HepG2 (cell line): ENCODE results near the gene TTLL11. TPM values are rescaled to one million over a fixed set of nuclear protein-coding genes. Genes with fewer than 3 reads are reported as not detected.

ENCODE experiments used
- ATAC-seq: fragments of 200-7000 bp; cut with Tn5 transposase; 3 replicates; pipeline ENCODE4 v1.9.1; 2020; ENCODE audit warnings: mild to moderate bottlenecking, moderate library complexity
- BruUV-seq: library from RNA; stranded (reverse); fragments of 400-500 nt; replicated peaks from 2 replicates; lab custom pipeline; 2021; lab: Mats Ljungman, UMichigan
- CTCF ChIA-PET: fragments of 300-600 bp; formaldehyde crosslinking; extraction: SDS; loops from one replicate; lab custom pipeline; 2021; ENCODE audit warnings: low total read pairs, inconsistent platforms, low intra/inter-chr PET ratio; lab: Yijun Ruan, JAX
- POLR2A ChIA-PET: fragments of 350-600 bp; sonication (Branson Sonifier 250); formaldehyde crosslinking; loops from one replicate; lab custom pipeline; 2020; ENCODE audit warnings: antibody characterized with exemption, inconsistent platforms; lab: Yijun Ruan, JAX
- DNase-seq: peaks from one replicate; pipeline ENCODE4 v3.0.0-alpha.2; 2015; ENCODE audit warnings: low spot score
- FAIRE-seq: peaks from 3 replicates; lab custom pipeline; 2011; peaks lifted over from hg19 to GRCh38; lab: Jason Lieb, UNC
- H2AFZ ChIP-seq: one replicate; pipeline ENCODE4 v1.6.1; 2011; ENCODE audit warnings: low read length, inconsistent platforms
- H3K27ac ChIP-seq: fragments of 300-600 bp; 3 replicates; pipeline ENCODE4 v1.8.0; 2011; ENCODE audit warnings: mixed run types, mild to moderate bottlenecking, mixed read lengths, low read length, inconsistent platforms; ENCODE audit not compliant: insufficient read depth; ENCODE audit errors: extremely low read length
- H3K27me3 ChIP-seq, 2 experiments: fragments of 200-600 bp in 1 of 2; 2 replicates in 1 of 2; 3 replicates in 1 of 2; pipeline versions ENCODE4 v1.6.0 to v1.8.0; 2011; ENCODE audit warnings: low read length in 2 of 2, mild to moderate bottlenecking in 2 of 2, moderate library complexity in 2 of 2, inconsistent platforms in 1 of 2; ENCODE audit not compliant: insufficient read depth in 2 of 2, control insufficient read depth in 1 of 2
- H3K36me3 ChIP-seq, 2 experiments: fragments of 200-600 bp in 1 of 2; replicated peaks in 1 of 2; 2 replicates in 1 of 2; 3 replicates in 1 of 2; pipeline versions ENCODE4 v1.5.1 to v1.8.0; 2011; ENCODE audit warnings: low read length in 2 of 2, inconsistent platforms in 1 of 2; ENCODE audit not compliant: insufficient read depth in 2 of 2, control insufficient read depth in 1 of 2
- H3K4me1 ChIP-seq: 2 replicates; pipeline ENCODE4 v1.5.1; 2012; ENCODE audit warnings: low read length, inconsistent platforms; ENCODE audit not compliant: insufficient read depth
- H3K4me2 ChIP-seq: 2 replicates; pipeline ENCODE4 v1.6.0; 2011; ENCODE audit warnings: low read depth, low read length, inconsistent platforms
- H3K4me3 ChIP-seq, 3 experiments: fragments of 200-600 bp in 1 of 3; sonication (generic), shearing (Covaris generic) in 1 of 3; replicated peaks in 1 of 3; 2 replicates each; pipeline ENCODE4 v1.5.1; 2011 to 2016; ENCODE audit warnings: low read length in 3 of 3, inconsistent platforms in 2 of 3, low read depth in 2 of 3, mild to moderate bottlenecking in 2 of 3, control low read depth in 1 of 3, mixed read lengths in 1 of 3; ENCODE audit not compliant: insufficient read depth in 1 of 3
- H3K79me2 ChIP-seq: one replicate; pipeline ENCODE4 v1.6.1; 2011; ENCODE audit warnings: low read length, inconsistent platforms; ENCODE audit not compliant: insufficient read depth
- H3K9ac ChIP-seq: 2 replicates; pipeline ENCODE4 v1.6.0; 2011; ENCODE audit warnings: mild to moderate bottlenecking, low read depth, low read length, inconsistent platforms; ENCODE audit not compliant: insufficient read depth
- H3K9me3 ChIP-seq: 2 replicates; pipeline ENCODE4 v1.5.1; 2012; ENCODE audit warnings: mild to moderate bottlenecking, low read length
- H4K20me1 ChIP-seq: 2 replicates; pipeline ENCODE4 v1.6.0; 2011; ENCODE audit warnings: inconsistent platforms, mild to moderate bottlenecking, low read length, moderate library complexity; ENCODE audit not compliant: insufficient read depth
- CCAR2 ChIP-seq: fragments of 200-400 bp; formaldehyde crosslinking; optimal IDR thresholded peaks from 2 replicates; pipeline ENCODE3; 2018; ENCODE audit warnings: low read depth, mild to moderate bottlenecking, low read length, moderate library complexity
- EP300 ChIP-seq, 3 experiments: sonication (generic) in 1 of 3; formaldehyde crosslinking in 1 of 3; IDR thresholded peaks; 2 replicates each; pipeline versions ENCODE4 v1.5.1 to v1.6.1; 2011 to 2020; ENCODE audit warnings: low read depth in 2 of 3, low read length in 2 of 3, borderline replicate concordance in 1 of 3, improper control_type of control experiment in 1 of 3, mild to moderate bottlenecking in 1 of 3, missing genetic modification reagents in 1 of 3, moderate library complexity in 1 of 3
- FOXJ3 ChIP-seq: sonication (generic); formaldehyde crosslinking; IDR thresholded peaks from 2 replicates; pipeline ENCODE4 v1.4.0; 2020; ENCODE audit warnings: missing genetic modification reagents, mild to moderate bottlenecking, borderline replicate concordance
- FOXK2 ChIP-seq: fragments of 450-650 bp; IDR thresholded peaks from 2 replicates; pipeline ENCODE4 v1.6.1; 2016
- KDM5A ChIP-seq: fragments of 200-600 bp; sonication (generic); IDR thresholded peaks from 2 replicates; pipeline ENCODE4 v1.7.0; 2018; ENCODE audit warnings: antibody characterized with exemption, mild to moderate bottlenecking, low read length, borderline replicate concordance
- MEIS2 ChIP-seq: sonication (generic); formaldehyde crosslinking; IDR thresholded peaks from 2 replicates; pipeline ENCODE4 v1.9.0; 2021; ENCODE audit warnings: mild to moderate bottlenecking, missing genetic modification reagents
- MXI1 ChIP-seq: IDR thresholded peaks from 3 replicates; pipeline ENCODE4 v1.6.1; 2012; ENCODE audit warnings: low read depth, low read length, inconsistent platforms, borderline replicate concordance
- RXRB ChIP-seq: IDR thresholded peaks from 2 replicates; pipeline ENCODE4 v1.6.1; 2016; ENCODE audit warnings: borderline replicate concordance, missing genetic modification reagents, missing compliant biosample characterization
- YEATS4 ChIP-seq: sonication (generic); formaldehyde crosslinking; IDR thresholded peaks from 2 replicates; pipeline ENCODE4 v1.4.0; 2020; ENCODE audit warnings: missing genetic modification reagents, borderline replicate concordance
- ZC3H4 ChIP-seq: sonication (generic); formaldehyde crosslinking; IDR thresholded peaks from 2 replicates; pipeline ENCODE4 v1.4.0; 2020; ENCODE audit warnings: missing genetic modification reagents, borderline replicate concordance
- ZNF484 ChIP-seq: sonication (generic); formaldehyde crosslinking; IDR thresholded peaks from 2 replicates; pipeline ENCODE4 v1.5.1; 2020; ENCODE audit warnings: mild to moderate bottlenecking, low read depth, missing genetic modification reagents, borderline replicate concordance
- ZSCAN30 ChIP-seq: sonication (generic); formaldehyde crosslinking; IDR thresholded peaks from 2 replicates; pipeline ENCODE4 v1.5.0; 2020; ENCODE audit warnings: mild to moderate bottlenecking, missing genetic modification reagents
- WGBS: methylation state at CpG from one replicate; pipeline ENCODE4 v1.1.6; 2017; ENCODE audit warnings: low lambda C conversion rate; 5-methylcytosine and 5-hydroxymethylcytosine counted together
- in situ Hi-C: cut with HindIII; loops from 2 replicates; pipeline ENCODE4 v1.10.0; 2017; ENCODE audit warnings: low pct_unique_long_range_greater_than_20kb; ENCODE audit not compliant: extremely low pct_ligation_motif_present
- intact Hi-C: fragments of 100-400 bp; cut with micrococcal nuclease; formaldehyde crosslinking; loops from one replicate; pipeline ENCODE4 v1.10.0; 2022; ENCODE audit not compliant: unreplicated experiment
- polyA plus RNA-seq, 8 experiments: library from polyadenylated mRNA; depleted of rRNA in 3 of 8; stranded (reverse) in 7 of 8; unstranded in 1 of 8; fragments of >200 nt; fragmentation: Illumina TruSeq in 4 of 8; extraction: Trizol in 4 of 8; gene quantifications; 2 replicates each; pipeline versions ENCODE4 v1.2.1 to v1.2.3, GENCODE V29; 2011 to 2016; ENCODE audit warnings: low read depth in 4 of 8, missing spikeins in 1 of 8, mixed read lengths in 1 of 8; ENCODE audit not compliant: insufficient read depth in 1 of 8
- total RNA-seq, 5 experiments: library from RNA; depleted of rRNA; stranded (reverse); fragments of >200 nt; fragmentation: Illumina TruSeq; extraction: Trizol; gene quantifications; 2 replicates each; pipeline ENCODE4 v1.2.3, GENCODE V29; 2016; ENCODE audit warnings: low read depth in 1 of 5
- TF ChIP-seq, protein P1 (sequence below): sonication (generic); formaldehyde crosslinking; IDR thresholded peaks from 2 replicates; pipeline ENCODE4 v1.9.0; 2021; ENCODE audit warnings: missing genetic modification reagents, borderline replicate concordance
- TF ChIP-seq, protein P2 (sequence below): sonication (generic); formaldehyde crosslinking; IDR thresholded peaks from 2 replicates; pipeline ENCODE4 v1.8.1; 2023; ENCODE audit warnings: mild to moderate bottlenecking, inconsistent platforms, moderate library complexity, missing genetic modification reagents, borderline replicate concordance
- TF ChIP-seq, protein P3 (sequence below): sonication (generic); formaldehyde crosslinking; IDR thresholded peaks from 2 replicates; pipeline ENCODE4 v1.4.0; 2020; ENCODE audit warnings: missing genetic modification reagents, borderline replicate concordance

The TTLL11 gene
- total and polyA plus RNA-seq, 2 of the 13 experiments (the other 11 are each of a cell fraction or from before 2014, with no cell fraction given): 4.5 to 5.2 TPM

DNA sequence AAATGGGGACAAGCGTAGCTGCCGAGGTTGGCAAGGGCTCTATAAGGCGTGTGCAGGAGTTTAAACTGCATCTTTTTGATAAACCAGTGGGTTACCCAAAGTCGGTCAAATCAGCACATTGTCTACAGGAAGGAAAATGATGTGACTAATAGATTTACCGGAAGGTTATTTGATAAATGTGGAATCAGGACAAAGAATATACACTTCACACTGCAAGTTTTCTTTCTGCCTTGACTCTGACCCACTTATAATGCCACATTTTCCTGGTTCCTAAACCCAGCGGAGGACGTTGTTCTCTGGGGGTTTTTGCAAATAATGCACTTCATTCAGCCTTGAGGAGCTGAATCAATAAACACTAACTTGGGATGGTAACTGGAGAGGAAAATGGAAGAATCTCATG lies 76.8 kb downstream of the TTLL11 start (continued):
- TF ChIP-seq ZC3H4 (CRISPR knock-in tag): no peak
- TF ChIP-seq, protein P1, sequence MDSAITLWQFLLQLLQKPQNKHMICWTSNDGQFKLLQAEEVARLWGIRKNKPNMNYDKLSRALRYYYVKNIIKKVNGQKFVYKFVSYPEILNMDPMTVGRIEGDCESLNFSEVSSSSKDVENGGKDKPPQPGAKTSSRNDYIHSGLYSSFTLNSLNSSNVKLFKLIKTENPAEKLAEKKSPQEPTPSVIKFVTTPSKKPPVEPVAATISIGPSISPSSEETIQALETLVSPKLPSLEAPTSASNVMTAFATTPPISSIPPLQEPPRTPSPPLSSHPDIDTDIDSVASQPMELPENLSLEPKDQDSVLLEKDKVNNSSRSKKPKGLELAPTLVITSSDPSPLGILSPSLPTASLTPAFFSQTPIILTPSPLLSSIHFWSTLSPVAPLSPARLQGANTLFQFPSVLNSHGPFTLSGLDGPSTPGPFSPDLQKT (CRISPR knock-in tag): no peak
- TF ChIP-seq FOXK2: no peak
- no peak for TF ChIP-seq KDM5A

DNA sequence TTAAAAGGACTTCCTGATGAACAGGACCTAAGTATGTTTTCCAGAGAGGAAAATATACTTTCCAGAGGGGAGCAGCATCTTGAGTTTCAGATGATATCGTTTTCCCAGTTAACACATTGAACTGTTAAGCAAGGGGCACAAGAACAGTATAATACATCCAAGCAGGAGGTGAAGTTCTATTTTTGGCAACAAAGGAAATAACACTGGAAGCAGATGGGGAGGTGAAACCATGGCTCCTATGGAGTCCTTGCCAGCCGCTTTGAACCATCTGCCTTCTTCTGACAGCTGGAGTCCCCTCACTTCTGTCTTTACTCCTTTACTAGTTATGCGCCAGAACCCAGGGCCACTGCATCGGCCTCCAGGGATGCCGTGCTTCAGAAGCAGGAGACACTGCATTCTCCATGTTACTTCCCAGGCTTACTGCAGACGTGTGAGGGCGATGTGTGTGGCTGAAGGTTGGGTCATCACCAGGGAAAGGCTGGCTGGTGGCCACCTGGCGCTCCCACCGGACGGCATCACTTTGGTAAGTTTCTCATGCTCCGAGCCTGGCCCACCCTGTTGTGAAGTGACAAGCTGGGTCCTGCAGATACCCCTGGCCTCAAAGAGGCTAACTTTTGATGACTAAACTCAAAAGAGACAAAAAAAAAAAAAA lies 77.8 kb downstream of the TTLL11 start:
- no peaks in the 10 kb centered on the region for H3K36me3 ChIP-seq
- H3K4me3 ChIP-seq: no peak overlapping the region
- POLR2A ChIA-PET: no interaction called here
- ATAC-seq (no peak), FAIRE-seq (no peak), DNase-seq (no peak)
- no TSS peak for BruUV-seq
- H3K27ac ChIP-seq: no peak overlapping the region
- no peaks in the 10 kb centered on the region for H3K27me3 ChIP-seq
- H3K9me3 ChIP-seq: no peaks in the 10 kb centered on the region
- 81% methylated on average over 10 of the region's 11 CpGs for WGBS
- no peaks in the 10 kb centered on the region for H3K4me1 ChIP-seq
- no peak overlapping the region for H2AFZ ChIP-seq
- H3K9ac ChIP-seq: no peak overlapping the region
- no peak overlapping the region for H3K4me2 ChIP-seq
- no peaks in the 10 kb centered on the region for H3K79me2 ChIP-seq
- intact Hi-C loops (no loop called here), in situ Hi-C loops (no loop called here)
- H4K20me1 ChIP-seq: no peaks in the 10 kb centered on the region
- CTCF ChIA-PET: no interaction called here
- TF ChIP-seq MEIS2 (CRISPR knock-in tag) (no peak), YEATS4 (CRISPR knock-in tag) (no peak), ZSCAN30 (CRISPR knock-in tag) (no peak), MXI1 (no peak), ZNF484 (CRISPR knock-in tag) (no peak), FOXJ3 (no peak), RXRB (CRISPR knock-in tag) (no peak), EP300 (IDR thresholded peaks at IDR 0.05; ENCODE audit: low read depth in 2 of 2, low read length in 2 of 2) (no peak), EP300 (CRISPR knock-in tag; IDR thresholded peaks at IDR 0.05; ENCODE audit: borderline replicate concordance) (no peak), CCAR2 (no peak)
- TF ChIP-seq, protein P2, sequence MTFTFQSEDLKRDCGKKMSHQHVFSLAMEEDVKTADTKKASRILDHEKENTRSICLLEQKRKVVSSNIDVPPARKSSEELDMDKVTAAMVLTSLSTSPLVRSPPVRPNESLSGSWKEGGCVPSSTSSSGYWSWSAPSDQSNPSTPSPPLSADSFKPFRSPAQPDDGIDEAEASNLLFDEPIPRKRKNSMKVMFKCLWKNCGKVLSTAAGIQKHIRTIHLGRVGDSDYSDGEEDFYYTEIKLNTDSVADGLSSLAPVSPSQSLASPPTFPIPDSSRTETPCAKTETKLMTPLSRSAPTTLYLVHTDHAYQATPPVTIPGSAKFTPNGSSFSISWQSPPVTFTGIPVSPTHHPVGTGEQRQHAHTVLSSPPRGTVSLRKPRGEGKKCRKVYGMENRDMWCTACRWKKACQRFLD (CRISPR knock-in tag): no peak
- TF ChIP-seq, protein P3, sequence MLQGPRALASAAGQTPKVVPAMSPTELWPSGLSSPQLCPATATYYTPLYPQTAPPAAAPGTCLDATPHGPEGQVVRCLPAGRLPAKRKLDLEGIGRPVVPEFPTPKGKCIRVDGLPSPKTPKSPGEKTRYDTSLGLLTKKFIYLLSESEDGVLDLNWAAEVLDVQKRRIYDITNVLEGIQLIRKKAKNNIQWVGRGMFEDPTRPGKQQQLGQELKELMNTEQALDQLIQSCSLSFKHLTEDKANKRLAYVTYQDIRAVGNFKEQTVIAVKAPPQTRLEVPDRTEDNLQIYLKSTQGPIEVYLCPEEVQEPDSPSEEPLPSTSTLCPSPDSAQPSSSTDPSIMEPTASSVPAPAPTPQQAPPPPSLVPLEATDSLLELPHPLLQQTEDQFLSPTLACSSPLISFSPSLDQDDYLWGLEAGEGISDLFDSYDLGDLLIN (CRISPR knock-in tag): no peak
